ENCODE data around the gene EFNB3.

The EFNB3 gene

GRCh38 chr17:7717756-7718350 is 12.9 kb downstream of the EFNB3 start:
- DNase-seq (ENCODE audit: low read depth): no peak

GRCh38 chr17:7719661-7720060 is 14.7 kb downstream of the EFNB3 start:
- no peak for DNase-seq (ENCODE audit: low read depth)

GRCh38 chr17:7720125-7720524 is 15.1 kb downstream of the EFNB3 start:
- no peak for DNase-seq (ENCODE audit: low read depth)

GRCh38 chr17:7721612-7722011 is 16.6 kb downstream of the EFNB3 start:
- DNase-seq (ENCODE audit: low read depth): no peak

- DNase-seq (ENCODE audit: low read depth): no peak
Measured at GRCh38 chr17:7727886-7728285, 22.9 kb downstream of the EFNB3 start.

GRCh38 chr17:7729816-7730215 is 24.8 kb downstream of the EFNB3 start:
- no peak for DNase-seq (ENCODE audit: low read depth)

- no peak for DNase-seq (ENCODE audit: low read depth)
Measured at GRCh38 chr17:7732981-7733539, 28.1 kb downstream of the EFNB3 start.

GRCh38 chr17:7737601-7738000 is 32.6 kb downstream of the EFNB3 start:
- no peak for DNase-seq (ENCODE audit: low read depth)

- no peak for DNase-seq (ENCODE audit: low read depth)
Measured at GRCh38 chr17:7739746-7740145, 34.7 kb downstream of the EFNB3 start.

- no peak for DNase-seq (ENCODE audit: low read depth)
Measured at GRCh38 chr17:7740481-7741001, 35.5 kb downstream of the EFNB3 start.

- no peak for DNase-seq (ENCODE audit: low read depth)
Measured at GRCh38 chr17:7742729-7743128, 37.7 kb downstream of the EFNB3 start.

- no peak for DNase-seq (ENCODE audit: low read depth)
Measured at GRCh38 chr17:7744416-7744815, 39.4 kb downstream of the EFNB3 start.

- DNase-seq (ENCODE audit: low read depth): peak; percentile 69
Measured at GRCh38 chr17:7745748-7746470, 40.9 kb downstream of the EFNB3 start.

- no peak for DNase-seq (ENCODE audit: low read depth)
Measured at GRCh38 chr17:7747635-7748071, 42.7 kb downstream of the EFNB3 start.

GRCh38 chr17:7748076-7748775 is 43.2 kb downstream of the EFNB3 start:
- no peak for DNase-seq (ENCODE audit: low read depth)

- peak; percentile 65 for DNase-seq (ENCODE audit: low read depth)
Measured at GRCh38 chr17:7750321-7750821, 45.4 kb downstream of the EFNB3 start.

GRCh38 chr17:7754656-7755055 is 49.7 kb downstream of the EFNB3 start:
- no peak for DNase-seq (ENCODE audit: low read depth)

- no peak for DNase-seq (ENCODE audit: low read depth)
Measured at GRCh38 chr17:7755095-7755890, 50.3 kb downstream of the EFNB3 start.

GRCh38 chr17:7756968-7757367 is 52.0 kb downstream of the EFNB3 start:
- no peak for DNase-seq (ENCODE audit: low read depth)

All from GM04504 (cell line).